ENCODE measurements around the gene BTN2A1. TPM values are rescaled to one million over a fixed set of nuclear protein-coding genes. Genes with fewer than 3 reads are reported as not detected.

BTN2A1 gene
- total RNA-seq, 6 experiments from 2014 or later: 29.2 to 35.4 (median 33.0) TPM

GRCh38 chr6:26420688-26421171, 37.0 kb upstream of the BTN2A1 start:
- DNase-seq: peak; percentile 55
- Mint-ChIP-seq H3K9me3 (peaks cover 14% of the 10 kb centered on the region), H3K4me3 (no peak overlapping the region), H3K27ac (no peak overlapping the region), H3K36me3 (ENCODE audit: low read depth) (peaks cover 30% of the 10 kb centered on the region), H3K27me3 (ENCODE audit: insufficient read depth) (no peaks in the 10 kb centered on the region; the same call in 1 of the 2 replicates), H3K4me1 (ENCODE audit: low read depth) (peaks cover 45% of the 10 kb centered on the region)
- TF ChIP-seq CTCF (IDR thresholded peaks at IDR 0.05): peak; percentile 72

- Mint-ChIP-seq H3K27ac (no peak overlapping the region), H3K9me3 (peaks cover 14% of the 10 kb centered on the region), H3K4me1 (ENCODE audit: low read depth) (peaks cover 40% of the 10 kb centered on the region), H3K36me3 (ENCODE audit: low read depth) (peaks cover 35% of the 10 kb centered on the region), H3K27me3 (ENCODE audit: insufficient read depth) (no peaks in the 10 kb centered on the region; the same call in 1 of the 2 replicates), H3K4me3 (no peak overlapping the region)
- DNase-seq: peak; percentile 94
- TF ChIP-seq CTCF (IDR thresholded peaks at IDR 0.05): no peak
Observed at GRCh38 chr6:26421259-26422144, 36.3 kb upstream of the BTN2A1 start.

- Mint-ChIP-seq H3K4me3 (no peak overlapping the region; the same call in 1 of the 2 replicates), H3K4me1 (ENCODE audit: low read depth) (peaks cover 47% of the 10 kb centered on the region), H3K27me3 (ENCODE audit: insufficient read depth) (no peaks in the 10 kb centered on the region; the same call in 1 of the 2 replicates), H3K9me3 (peaks cover 10% of the 10 kb centered on the region; the same call in 1 of the 2 replicates), H3K27ac (no peak overlapping the region), H3K36me3 (ENCODE audit: low read depth) (peaks cover 38% of the 10 kb centered on the region)
- no peak for TF ChIP-seq CTCF (IDR thresholded peaks at IDR 0.05)
- DNase-seq: no peak
Observed at GRCh38 chr6:26422329-26422728, 35.4 kb upstream of the BTN2A1 start.

- H3K36me3 Mint-ChIP-seq (ENCODE audit: low read depth): peaks cover 70% of the 10 kb centered on the region
- no peaks in the 10 kb centered on the region; the same call in none of the 2 replicates for H3K27me3 Mint-ChIP-seq (ENCODE audit: insufficient read depth)
- no peak for TF ChIP-seq CTCF (IDR thresholded peaks at IDR 0.05)
- no peak for DNase-seq
- peaks cover 51% of the 10 kb centered on the region for H3K4me1 Mint-ChIP-seq (ENCODE audit: low read depth)
- no peaks in the 10 kb centered on the region for H3K9me3 Mint-ChIP-seq
- H3K4me3 Mint-ChIP-seq: no peak overlapping the region
- H3K27ac Mint-ChIP-seq: no peak overlapping the region
Observed at GRCh38 chr6:26426691-26427450, 30.9 kb upstream of the BTN2A1 start.

GRCh38 chr6:26427451-26427809, 30.3 kb upstream of the BTN2A1 start:
- no peak for DNase-seq
- Mint-ChIP-seq H3K27ac (no peak overlapping the region), H3K4me1 (ENCODE audit: low read depth) (peaks cover 49% of the 10 kb centered on the region), H3K27me3 (ENCODE audit: insufficient read depth) (no peaks in the 10 kb centered on the region; the same call in 1 of the 2 replicates), H3K4me3 (no peak overlapping the region), H3K9me3 (no peaks in the 10 kb centered on the region), H3K36me3 (ENCODE audit: low read depth) (peaks cover 75% of the 10 kb centered on the region)
- TF ChIP-seq CTCF (IDR thresholded peaks at IDR 0.05): no peak

Data from HFFc6 (cell line).